ENCODE data around the gene ANKRD61.
"Not testable (repeated sequence)": the region's sequence is repeated elsewhere in the genome, so short reads cannot be mapped to it uniquely, and the experiment has no call there.

ANKRD61 gene

GRCh38 chr7:6030988-6031387, at the start of gene ANKRD61:
Gene ANKRD61, plus strand, starts transcription at chr7:6031376. Its CDS starts 0 bp downstream, at chr7:6031376.
- TF ChIP-seq ZNF274 (IDR thresholded peaks at IDR 0.05; ENCODE audit: low read depth, low read length), result no peak
- no peak within 1 kb of the TSS for H3K4me3 ChIP-seq (ENCODE audit: low read length)

GRCh38 chr7:5987061-5987460, 44.1 kb upstream of the ANKRD61 start:
- H3K4me3 ChIP-seq (ENCODE audit: low read length), result not testable (repeated sequence)

GRCh38 chr7:5997210-5997808, 33.9 kb upstream of the ANKRD61 start:
- no peak overlapping the region for H3K4me3 ChIP-seq (ENCODE audit: low read length)
- TF ChIP-seq ZNF274 (IDR thresholded peaks at IDR 0.05; ENCODE audit: low read depth, low read length), result no peak

- no peak for TF ChIP-seq ZNF274 (IDR thresholded peaks at IDR 0.05; ENCODE audit: low read depth, low read length)
- H3K4me3 ChIP-seq (ENCODE audit: low read length), result no peak overlapping the region
Measured at GRCh38 chr7:6007386-6007785, 23.8 kb upstream of the ANKRD61 start.

- H3K4me3 ChIP-seq (ENCODE audit: low read length), result peak overlapping the region; percentile 74
Measured at GRCh38 chr7:6007835-6008590, 23.2 kb upstream of the ANKRD61 start.

- H3K4me3 ChIP-seq (ENCODE audit: low read length), result peak within 1 kb of the TSS; percentile 74
- TF ChIP-seq ZNF274 (IDR thresholded peaks at IDR 0.05; ENCODE audit: low read depth, low read length), result no peak
Measured at GRCh38 chr7:6008668-6009611, 22.2 kb upstream of the ANKRD61 start, which contains the start of the genes AIMP2 and PMS2. Gene AIMP2, plus strand, starts transcription at chr7:6009272. Its CDS starts 92 bp downstream, at chr7:6009364. Gene PMS2, minus strand, starts transcription at chr7:6009049. Its CDS starts 30 bp downstream, at chr7:6009019.

GRCh38 chr7:6010370-6010769, 20.8 kb upstream of the ANKRD61 start:
- H3K4me3 ChIP-seq (ENCODE audit: low read length), result peak overlapping the region; percentile 74

GRCh38 chr7:6011541-6011940, 19.6 kb upstream of the ANKRD61 start:
- no peak overlapping the region for H3K4me3 ChIP-seq (ENCODE audit: low read length)
- no peak for TF ChIP-seq ZNF274 (IDR thresholded peaks at IDR 0.05; ENCODE audit: low read depth, low read length)

- no peak overlapping the region for H3K4me3 ChIP-seq (ENCODE audit: low read length)
- TF ChIP-seq ZNF274 (IDR thresholded peaks at IDR 0.05; ENCODE audit: low read depth, low read length), result no peak
Measured at GRCh38 chr7:6012355-6013104, 18.6 kb upstream of the ANKRD61 start.

- no peak overlapping the region for H3K4me3 ChIP-seq (ENCODE audit: low read length)
- TF ChIP-seq ZNF274 (IDR thresholded peaks at IDR 0.05; ENCODE audit: low read depth, low read length), result no peak
Measured at GRCh38 chr7:6015917-6016652, 15.1 kb upstream of the ANKRD61 start.

GRCh38 chr7:6016653-6016966, 14.6 kb upstream of the ANKRD61 start:
- no peak overlapping the region for H3K4me3 ChIP-seq (ENCODE audit: low read length)
- no peak for TF ChIP-seq ZNF274 (IDR thresholded peaks at IDR 0.05; ENCODE audit: low read depth, low read length)

- no peak overlapping the region for H3K4me3 ChIP-seq (ENCODE audit: low read length)
- no peak for TF ChIP-seq ZNF274 (IDR thresholded peaks at IDR 0.05; ENCODE audit: low read depth, low read length)
Measured at GRCh38 chr7:6020371-6021286, 10.5 kb upstream of the ANKRD61 start.

Data from GM08714 (cell line).